DOHH2 (cell line): ENCODE measurements around the gene GAS1.

Source experiments
- H3F3A ChIP-seq: fragments of 200-600 bp; sonication (generic), shearing (Covaris generic); 2 replicates; pipeline ENCODE4 v1.6.0; 2016; ENCODE audit warnings: antibody characterized with exemption, mild to moderate bottlenecking; ENCODE audit not compliant: control insufficient read depth, insufficient read depth
- H3K27ac ChIP-seq: fragments of 200-600 bp; sonication (generic); 2 replicates; pipeline ENCODE4 v1.5.1; 2014; ENCODE audit warnings: low read depth, mild to moderate bottlenecking, low read length, moderate library complexity
- H3K27me3 ChIP-seq: fragments of 200-600 bp; sonication (generic); 2 replicates; pipeline ENCODE4 v1.6.1; 2014; ENCODE audit warnings: mild to moderate bottlenecking, low read length, mixed read lengths; ENCODE audit not compliant: control insufficient read depth
- H3K36me3 ChIP-seq: fragments of 200-600 bp; sonication (generic); 2 replicates; pipeline ENCODE4 v1.6.1; 2014; ENCODE audit warnings: mild to moderate bottlenecking, low read length, moderate library complexity, mixed read lengths; ENCODE audit not compliant: control insufficient read depth
- H3K4me1 ChIP-seq: fragments of 200-600 bp; sonication (generic); 2 replicates; pipeline ENCODE4 v1.6.1; 2014; ENCODE audit warnings: mild to moderate bottlenecking, low read length, mixed read lengths; ENCODE audit not compliant: control insufficient read depth
- H3K4me2 ChIP-seq: fragments of 200-600 bp; sonication (generic); 2 replicates; pipeline ENCODE4 v1.6.0; 2014; ENCODE audit warnings: mild to moderate bottlenecking, low read length, moderate library complexity
- H3K4me3 ChIP-seq: fragments of 200-600 bp; sonication (generic); 2 replicates; pipeline ENCODE4 v1.5.1; 2014; ENCODE audit warnings: mild to moderate bottlenecking, low read length, mixed read lengths
- H3K79me2 ChIP-seq: fragments of 200-600 bp; sonication (generic); 2 replicates; pipeline ENCODE4 v1.6.1; 2014; ENCODE audit warnings: mild to moderate bottlenecking, low read length, mixed read lengths; ENCODE audit not compliant: control insufficient read depth
- H3K9me2 ChIP-seq: fragments of 200-600 bp; sonication (generic); replicated peaks from 2 replicates; pipeline ENCODE4 v1.6.1; 2014; ENCODE audit warnings: mild to moderate bottlenecking, low read length, mixed read lengths; ENCODE audit not compliant: control insufficient read depth
- H3K9me3 ChIP-seq: fragments of 200-600 bp; sonication (generic); 2 replicates; pipeline ENCODE4 v1.6.1; 2014; ENCODE audit warnings: antibody characterized with exemption, low read length, mixed read lengths; ENCODE audit not compliant: control insufficient read depth, insufficient read depth
- H4K20me1 ChIP-seq: fragments of 200-600 bp; sonication (generic); 2 replicates; pipeline ENCODE4 v1.6.0; 2014; ENCODE audit warnings: low read depth, mild to moderate bottlenecking, antibody characterized with exemption, low read length, moderate library complexity; ENCODE audit not compliant: control insufficient read depth, insufficient read depth
- CTCF ChIP-seq: fragments of 200-600 bp; sonication (generic); IDR thresholded peaks from one replicate; pipeline ENCODE4 v1.5.1; 2014; ENCODE audit warnings: antibody characterized with exemption, mild to moderate bottlenecking, low read depth, low read length; ENCODE audit not compliant: poor library complexity, severe bottlenecking
- EZH2phosphoT487 ChIP-seq: fragments of 200-600 bp; sonication (generic); IDR thresholded peaks from 2 replicates; pipeline ENCODE4 v1.6.1; 2017; ENCODE audit warnings: borderline replicate concordance, mild to moderate bottlenecking, antibody characterized with exemption, low read length, moderate library complexity, mixed read lengths

GAS1 gene

GRCh38 chr9:86968258-86968920, 21.1 kb upstream of the GAS1 start:
- Histone ChIP-seq H3K4me1 (no peaks in the 10 kb centered on the region), H3K27me3 (no peaks in the 10 kb centered on the region), H3K9me2 (no peaks in the 10 kb centered on the region), H3K79me2 (no peaks in the 10 kb centered on the region), H3K9me3 (no peaks in the 10 kb centered on the region), H3K4me3 (no peak overlapping the region), H3K27ac (no peak overlapping the region), H3K4me2 (no peak overlapping the region), H3K36me3 (no peaks in the 10 kb centered on the region), H3F3A (no peaks in the 10 kb centered on the region), H4K20me1 (no peaks in the 10 kb centered on the region)
- no peak for TF ChIP-seq CTCF
- no peak for TF ChIP-seq EZH2phosphoT487

DNA sequence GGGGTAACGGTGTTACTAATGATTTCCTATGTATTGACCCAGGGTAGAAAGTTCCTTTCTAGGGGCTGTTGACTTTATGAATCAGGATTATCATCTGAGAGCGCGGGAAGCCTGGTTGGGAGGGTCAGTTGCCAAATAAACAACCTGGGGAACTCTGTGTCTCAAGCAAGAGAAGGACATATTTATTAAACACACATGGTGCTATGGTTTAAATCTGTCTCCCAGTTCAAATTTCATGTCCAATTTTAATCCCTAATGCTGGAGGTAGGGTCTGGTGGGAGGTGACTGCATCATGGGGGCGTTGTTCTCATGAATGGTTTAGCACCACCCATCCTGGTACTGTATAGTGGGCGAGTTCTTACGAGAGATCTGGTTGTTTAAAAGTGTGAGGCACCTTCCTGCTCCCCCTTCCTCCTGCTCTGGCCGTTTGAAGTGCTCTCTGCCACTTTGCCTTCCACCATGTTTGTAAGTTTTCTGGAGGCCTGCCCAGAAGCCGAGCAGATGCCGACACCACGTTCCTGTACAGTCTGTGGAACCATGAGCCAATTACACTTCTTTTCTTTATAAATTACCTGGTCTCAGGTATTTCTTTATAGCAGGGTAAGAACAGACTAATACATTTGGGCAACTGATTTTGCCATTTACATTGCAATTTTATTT, 19.7 kb upstream of the GAS1 start:
- H3K9me3 ChIP-seq, result no peaks in the 10 kb centered on the region
- H3K27ac ChIP-seq, result no peak overlapping the region
- H4K20me1 ChIP-seq, result no peaks in the 10 kb centered on the region
- no peaks in the 10 kb centered on the region for H3K79me2 ChIP-seq
- TF ChIP-seq EZH2phosphoT487 (no peak), CTCF (no peak)
- H3K4me3 ChIP-seq, result no peak overlapping the region
- H3K4me1 ChIP-seq, result no peaks in the 10 kb centered on the region
- no peaks in the 10 kb centered on the region for H3K9me2 ChIP-seq
- H3K36me3 ChIP-seq, result no peaks in the 10 kb centered on the region
- no peak overlapping the region for H3K4me2 ChIP-seq
- no peaks in the 10 kb centered on the region for H3F3A ChIP-seq
- no peaks in the 10 kb centered on the region for H3K27me3 ChIP-seq

GRCh38 chr9:86965636-86966395, 18.5 kb upstream of the GAS1 start:
- Histone ChIP-seq H3K4me3 (no peak overlapping the region), H4K20me1 (no peaks in the 10 kb centered on the region), H3K36me3 (no peaks in the 10 kb centered on the region), H3K4me1 (no peaks in the 10 kb centered on the region), H3K9me2 (no peaks in the 10 kb centered on the region), H3K27me3 (no peaks in the 10 kb centered on the region), H3F3A (no peaks in the 10 kb centered on the region), H3K9me3 (no peaks in the 10 kb centered on the region), H3K4me2 (no peak overlapping the region), H3K79me2 (no peaks in the 10 kb centered on the region), H3K27ac (no peak overlapping the region)
- no peak for TF ChIP-seq EZH2phosphoT487
- TF ChIP-seq CTCF, result no peak
